Measurements from ENCODE around the gene UTF1.

Gene UTF1

DNA sequence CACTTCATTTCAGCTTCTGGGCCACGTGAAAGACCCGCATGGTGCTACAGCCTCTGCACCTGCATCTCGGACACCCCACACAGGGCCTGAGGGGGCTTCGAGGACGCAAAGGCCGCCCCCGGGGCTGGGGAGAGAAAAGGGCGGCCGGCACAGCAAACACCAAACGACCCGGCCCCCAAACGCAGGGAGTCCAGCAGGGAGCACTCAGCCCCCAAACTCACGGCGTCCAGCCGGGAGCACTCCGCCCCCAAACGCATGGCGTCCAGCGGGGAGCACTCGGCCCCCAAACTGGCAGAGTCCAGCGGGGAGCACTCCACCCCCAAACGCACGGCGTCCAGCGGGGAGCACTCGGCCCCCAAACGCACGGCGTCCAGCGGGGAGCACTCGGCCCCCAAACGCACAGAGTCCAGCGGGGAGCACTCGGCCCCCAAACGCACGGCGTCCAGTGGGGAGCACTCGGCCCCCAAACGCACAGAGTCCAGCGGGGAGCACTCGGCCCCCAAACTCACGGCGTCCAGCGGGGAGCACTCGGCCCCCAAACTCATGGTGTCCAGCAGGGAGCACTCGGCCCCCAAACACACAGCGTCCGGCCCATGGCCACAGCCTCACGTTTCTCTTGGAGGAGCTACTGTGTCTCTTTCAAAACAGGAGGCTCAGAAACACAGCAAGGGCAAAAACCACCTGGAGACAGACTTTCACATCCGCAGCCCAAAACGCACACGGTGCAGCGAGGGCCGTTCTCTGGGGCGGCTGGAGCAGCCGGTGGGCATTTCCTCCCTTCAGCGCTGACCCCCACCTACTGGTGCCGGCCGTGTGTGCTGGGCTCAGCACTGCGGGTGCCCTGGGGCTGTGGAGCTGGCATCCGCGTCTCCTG lies 27.0 kb upstream of the UTF1 start:
- Histone ChIP-seq H3K4me1 (ENCODE audit: control insufficient read depth, insufficient read depth, low read length) (no peaks in the 10 kb centered on the region; the same call in 1 of the 2 replicates), H3K9me3 (ENCODE audit: control insufficient read depth, insufficient read depth, low read depth, low read length) (no peaks in the 10 kb centered on the region), H3K36me3 (ENCODE audit: control insufficient read depth in 2 of 2, insufficient read depth in 1 of 2, low read length in 2 of 2) (no peaks in the 10 kb centered on the region), H3K4me3 (ENCODE audit: low read depth, low read length) (no peak overlapping the region), H3K27ac (ENCODE audit: extremely low read depth, low read depth, low read length) (no peak overlapping the region)
- ChIA-PET CTCF (interaction anchor here (0.7 kb wide), 1 partner anchor 59 kb away, joined by 3 read pairs; no protein-coding TSS in a partner anchor), POLR2A (no interaction called here)
- TF ChIP-seq EGR2 (tag by site-specific recombination; IDR thresholded peaks at IDR 0.05; ENCODE audit: low read depth): no peak
- peak; percentile 62 for TF ChIP-seq ZIC2 (tag by site-specific recombination; IDR thresholded peaks at IDR 0.05)

DNA sequence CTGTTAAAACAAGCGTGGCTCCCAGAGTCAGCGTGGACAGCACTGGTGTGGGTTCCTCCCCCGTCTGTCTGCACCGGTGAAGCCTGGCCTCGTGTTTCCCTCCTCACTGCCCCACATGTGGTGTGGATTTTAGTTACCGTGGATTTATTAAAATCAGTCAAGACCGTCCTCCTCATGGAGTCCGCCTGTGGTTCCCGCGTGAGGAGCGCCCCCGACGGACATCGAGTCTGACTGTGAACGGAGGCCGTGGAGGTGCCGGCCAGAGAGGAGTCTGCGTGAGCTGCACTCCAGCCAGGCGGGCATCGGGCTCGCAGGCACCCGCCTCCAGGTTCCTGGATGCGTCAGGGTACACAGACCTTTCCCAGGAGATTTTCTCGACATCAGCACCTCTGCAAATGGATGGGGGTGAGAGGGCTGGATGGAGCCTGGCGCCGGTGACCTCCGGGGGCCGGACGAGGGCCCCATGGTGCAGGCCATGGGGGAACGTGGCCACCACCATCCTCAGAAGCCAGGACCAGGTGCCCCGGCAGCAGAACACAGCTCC lies 26.3 kb upstream of the UTF1 start:
- no peaks in the 10 kb centered on the region; the same call in 1 of the 2 replicates for H3K4me1 ChIP-seq (ENCODE audit: control insufficient read depth, insufficient read depth, low read length)
- H3K27ac ChIP-seq (ENCODE audit: extremely low read depth, low read depth, low read length): no peak overlapping the region
- CTCF ChIA-PET: interaction anchor here (0.6 to 0.7 kb wide), 2 partner anchors 60 to 372 kb away, joined by 3 read pairs; no protein-coding TSS in a partner anchor
- no peak overlapping the region for H3K4me3 ChIP-seq (ENCODE audit: low read depth, low read length)
- H3K9me3 ChIP-seq (ENCODE audit: control insufficient read depth, insufficient read depth, low read depth, low read length): no peaks in the 10 kb centered on the region
- H3K36me3 ChIP-seq (ENCODE audit: control insufficient read depth in 2 of 2, insufficient read depth in 1 of 2, low read length in 2 of 2): no peaks in the 10 kb centered on the region
- TF ChIP-seq SALL2 (tag by site-specific recombination; IDR thresholded peaks at IDR 0.05; ENCODE audit: borderline replicate concordance) (no peak), ZNF302 (tag by site-specific recombination; IDR thresholded peaks at IDR 0.05; ENCODE audit: low read depth) (no peak), ZNF140 (tag by site-specific recombination; IDR thresholded peaks at IDR 0.05) (no peak)
- TF ChIP-seq, protein P1, sequence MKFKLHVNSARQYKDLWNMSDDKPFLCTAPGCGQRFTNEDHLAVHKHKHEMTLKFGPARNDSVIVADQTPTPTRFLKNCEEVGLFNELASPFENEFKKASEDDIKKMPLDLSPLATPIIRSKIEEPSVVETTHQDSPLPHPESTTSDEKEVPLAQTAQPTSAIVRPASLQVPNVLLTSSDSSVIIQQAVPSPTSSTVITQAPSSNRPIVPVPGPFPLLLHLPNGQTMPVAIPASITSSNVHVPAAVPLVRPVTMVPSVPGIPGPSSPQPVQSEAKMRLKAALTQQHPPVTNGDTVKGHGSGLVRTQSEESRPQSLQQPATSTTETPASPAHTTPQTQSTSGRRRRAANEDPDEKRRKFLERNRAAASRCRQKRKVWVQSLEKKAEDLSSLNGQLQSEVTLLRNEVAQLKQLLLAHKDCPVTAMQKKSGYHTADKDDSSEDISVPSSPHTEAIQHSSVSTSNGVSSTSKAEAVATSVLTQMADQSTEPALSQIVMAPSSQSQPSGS (tag by site-specific recombination; IDR thresholded peaks at IDR 0.05; ENCODE audit: low read depth): no peak
- POLR2A ChIA-PET: no interaction called here

DNA sequence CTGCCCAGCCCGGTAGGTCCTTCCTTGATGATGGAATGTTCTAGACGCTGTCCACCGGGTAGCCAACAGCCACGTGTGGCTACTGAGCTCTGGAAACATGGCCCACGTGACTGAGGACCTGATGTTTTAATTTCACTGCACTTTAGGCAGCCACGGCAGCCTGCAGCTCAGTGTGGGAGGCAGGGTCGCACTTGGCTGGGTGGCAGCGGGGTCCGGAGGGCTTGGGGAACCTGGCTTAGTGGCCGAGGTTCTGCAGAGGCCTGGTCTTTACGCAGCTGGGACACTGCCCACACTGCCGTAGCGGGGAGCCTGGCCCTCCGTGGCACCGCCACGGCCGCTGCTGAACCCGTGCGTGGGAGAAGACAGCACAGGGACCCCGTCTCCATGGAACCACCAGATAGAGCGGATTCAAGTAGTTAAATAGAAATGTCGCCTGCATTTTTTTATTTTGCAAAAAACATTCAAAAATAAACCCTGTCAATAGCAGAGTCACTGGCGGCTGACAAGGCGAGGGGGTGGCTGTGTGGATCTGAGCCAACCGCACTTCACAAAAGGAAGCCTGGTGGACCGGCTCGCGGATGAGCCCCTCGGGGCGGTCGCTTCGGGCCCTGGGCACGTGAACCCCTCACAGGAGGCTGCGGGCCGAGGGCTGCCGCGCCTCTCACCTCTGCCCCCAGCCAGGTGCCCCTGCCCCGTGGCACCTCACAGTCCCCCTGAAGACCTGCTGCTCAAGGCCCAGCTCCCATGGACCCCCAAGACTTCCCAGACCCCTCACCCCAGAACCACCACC lies 25.6 kb upstream of the UTF1 start:
- Histone ChIP-seq H3K9me3 (ENCODE audit: control insufficient read depth, insufficient read depth, low read depth, low read length) (no peaks in the 10 kb centered on the region), H3K4me1 (ENCODE audit: control insufficient read depth, insufficient read depth, low read length) (no peaks in the 10 kb centered on the region; the same call in 1 of the 2 replicates), H3K4me3 (ENCODE audit: low read depth, low read length) (no peak overlapping the region), H3K36me3 (ENCODE audit: control insufficient read depth in 2 of 2, insufficient read depth in 1 of 2, low read length in 2 of 2) (no peaks in the 10 kb centered on the region), H3K27ac (ENCODE audit: extremely low read depth, low read depth, low read length) (no peak overlapping the region)
- POLR2A ChIA-PET: no interaction called here
- CTCF ChIA-PET: interaction anchor here (0.6 to 0.7 kb wide), 2 partner anchors 61 to 373 kb away, joined by 3 read pairs; no protein-coding TSS in a partner anchor
- no peak for TF ChIP-seq BCL11A (tag by site-specific recombination; IDR thresholded peaks at IDR 0.05; ENCODE audit: low read depth)
- TF ChIP-seq, protein P2, sequence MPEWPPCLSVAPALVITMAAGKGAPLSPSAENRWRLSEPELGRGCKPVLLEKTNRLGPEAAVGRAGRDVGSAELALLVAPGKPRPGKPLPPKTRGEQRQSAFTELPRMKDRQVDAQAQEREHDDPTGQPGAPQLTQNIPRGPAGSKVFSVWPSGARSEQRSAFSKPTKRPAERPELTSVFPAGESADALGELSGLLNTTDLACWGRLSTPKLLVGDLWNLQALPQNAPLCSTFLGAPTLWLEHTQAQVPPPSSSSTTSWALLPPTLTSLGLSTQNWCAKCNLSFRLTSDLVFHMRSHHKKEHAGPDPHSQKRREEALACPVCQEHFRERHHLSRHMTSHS (tag by site-specific recombination; IDR thresholded peaks at IDR 0.05): no peak
- no peak for TF ChIP-seq ZNF37A (tag by site-specific recombination; IDR thresholded peaks at IDR 0.05)
- no peak for TF ChIP-seq ZNF157 (tag by site-specific recombination; IDR thresholded peaks at IDR 0.05)
- TF ChIP-seq, protein P3, sequence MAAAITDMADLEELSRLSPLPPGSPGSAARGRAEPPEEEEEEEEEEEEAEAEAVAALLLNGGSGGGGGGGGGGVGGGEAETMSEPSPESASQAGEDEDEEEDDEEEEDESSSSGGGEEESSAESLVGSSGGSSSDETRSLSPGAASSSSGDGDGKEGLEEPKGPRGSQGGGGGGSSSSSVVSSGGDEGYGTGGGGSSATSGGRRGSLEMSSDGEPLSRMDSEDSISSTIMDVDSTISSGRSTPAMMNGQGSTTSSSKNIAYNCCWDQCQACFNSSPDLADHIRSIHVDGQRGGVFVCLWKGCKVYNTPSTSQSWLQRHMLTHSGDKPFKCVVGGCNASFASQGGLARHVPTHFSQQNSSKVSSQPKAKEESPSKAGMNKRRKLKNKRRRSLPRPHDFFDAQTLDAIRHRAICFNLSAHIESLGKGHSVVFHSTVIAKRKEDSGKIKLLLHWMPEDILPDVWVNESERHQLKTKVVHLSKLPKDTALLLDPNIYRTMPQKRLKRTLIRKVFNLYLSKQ (tag by site-specific recombination; IDR thresholded peaks at IDR 0.05; ENCODE audit: borderline replicate concordance): no peak
